HepG2 (cell line): Measurements from ENCODE around the gene AKNA. TPM values are rescaled to one million over a fixed set of nuclear protein-coding genes. Genes with fewer than 3 reads are reported as not detected.

Source experiments
- ATAC-seq: fragments of 200-7000 bp; cut with Tn5 transposase; 3 replicates; pipeline ENCODE4 v1.9.1; 2020; ENCODE audit warnings: mild to moderate bottlenecking, moderate library complexity
- BruUV-seq: library from RNA; stranded (reverse); fragments of 400-500 nt; replicated peaks from 2 replicates; lab custom pipeline; 2021; lab: Mats Ljungman, UMichigan
- CTCF ChIA-PET: fragments of 300-600 bp; formaldehyde crosslinking; extraction: SDS; loops from one replicate; lab custom pipeline; 2021; ENCODE audit warnings: low total read pairs, inconsistent platforms, low intra/inter-chr PET ratio; lab: Yijun Ruan, JAX
- POLR2A ChIA-PET: fragments of 350-600 bp; sonication (Branson Sonifier 250); formaldehyde crosslinking; loops from one replicate; lab custom pipeline; 2020; ENCODE audit warnings: antibody characterized with exemption, inconsistent platforms; lab: Yijun Ruan, JAX
- DNase-seq: peaks from one replicate; pipeline ENCODE4 v3.0.0-alpha.2; 2015; ENCODE audit warnings: low spot score
- FAIRE-seq: peaks from 3 replicates; lab custom pipeline; 2011; peaks lifted over from hg19 to GRCh38; lab: Jason Lieb, UNC
- H2AFZ ChIP-seq: one replicate; pipeline ENCODE4 v1.6.1; 2011; ENCODE audit warnings: low read length, inconsistent platforms
- H3K27ac ChIP-seq: fragments of 300-600 bp; 3 replicates; pipeline ENCODE4 v1.8.0; 2011; ENCODE audit warnings: mixed run types, mild to moderate bottlenecking, mixed read lengths, low read length, inconsistent platforms; ENCODE audit not compliant: insufficient read depth; ENCODE audit errors: extremely low read length
- H3K27me3 ChIP-seq, 2 experiments: fragments of 200-600 bp in 1 of 2; 2 replicates in 1 of 2; 3 replicates in 1 of 2; pipeline versions ENCODE4 v1.6.0 to v1.8.0; 2011; ENCODE audit warnings: low read length in 2 of 2, mild to moderate bottlenecking in 2 of 2, moderate library complexity in 2 of 2, inconsistent platforms in 1 of 2; ENCODE audit not compliant: insufficient read depth in 2 of 2, control insufficient read depth in 1 of 2
- H3K36me3 ChIP-seq, 2 experiments: fragments of 200-600 bp in 1 of 2; replicated peaks in 1 of 2; 2 replicates in 1 of 2; 3 replicates in 1 of 2; pipeline versions ENCODE4 v1.5.1 to v1.8.0; 2011; ENCODE audit warnings: low read length in 2 of 2, inconsistent platforms in 1 of 2; ENCODE audit not compliant: insufficient read depth in 2 of 2, control insufficient read depth in 1 of 2
- H3K4me1 ChIP-seq: 2 replicates; pipeline ENCODE4 v1.5.1; 2012; ENCODE audit warnings: low read length, inconsistent platforms; ENCODE audit not compliant: insufficient read depth
- H3K4me2 ChIP-seq: 2 replicates; pipeline ENCODE4 v1.6.0; 2011; ENCODE audit warnings: low read depth, low read length, inconsistent platforms
- H3K4me3 ChIP-seq, 3 experiments: fragments of 200-600 bp in 1 of 3; sonication (generic), shearing (Covaris generic) in 1 of 3; replicated peaks in 1 of 3; 2 replicates each; pipeline ENCODE4 v1.5.1; 2011 to 2016; ENCODE audit warnings: low read length in 3 of 3, inconsistent platforms in 2 of 3, low read depth in 2 of 3, mild to moderate bottlenecking in 2 of 3, control low read depth in 1 of 3, mixed read lengths in 1 of 3; ENCODE audit not compliant: insufficient read depth in 1 of 3
- H3K79me2 ChIP-seq: one replicate; pipeline ENCODE4 v1.6.1; 2011; ENCODE audit warnings: low read length, inconsistent platforms; ENCODE audit not compliant: insufficient read depth
- H3K9ac ChIP-seq: 2 replicates; pipeline ENCODE4 v1.6.0; 2011; ENCODE audit warnings: mild to moderate bottlenecking, low read depth, low read length, inconsistent platforms; ENCODE audit not compliant: insufficient read depth
- H3K9me3 ChIP-seq: 2 replicates; pipeline ENCODE4 v1.5.1; 2012; ENCODE audit warnings: mild to moderate bottlenecking, low read length
- H4K20me1 ChIP-seq: 2 replicates; pipeline ENCODE4 v1.6.0; 2011; ENCODE audit warnings: inconsistent platforms, mild to moderate bottlenecking, low read length, moderate library complexity; ENCODE audit not compliant: insufficient read depth
- MZF1 ChIP-seq: sonication (generic); formaldehyde crosslinking; IDR thresholded peaks from 2 replicates; pipeline ENCODE4 v1.8.1; 2023; ENCODE audit warnings: mild to moderate bottlenecking, missing genetic modification reagents, borderline replicate concordance
- NFIC ChIP-seq: IDR thresholded peaks from 2 replicates; pipeline ENCODE4 v1.6.1; 2012; ENCODE audit warnings: mild to moderate bottlenecking, low read length, inconsistent platforms
- SALL2 ChIP-seq: sonication (generic); formaldehyde crosslinking; IDR thresholded peaks from 2 replicates; pipeline ENCODE4 v1.8.1; 2023; ENCODE audit warnings: mild to moderate bottlenecking, missing genetic modification reagents, inconsistent platforms
- THYN1 ChIP-seq: sonication (generic); formaldehyde crosslinking; IDR thresholded peaks from 2 replicates; pipeline ENCODE4 v1.8.1; 2023; ENCODE audit warnings: low read depth, mild to moderate bottlenecking, moderate library complexity, missing genetic modification reagents, borderline replicate concordance
- ZBTB38 ChIP-seq: sonication (generic); formaldehyde crosslinking; IDR thresholded peaks from 2 replicates; pipeline ENCODE4 v1.5.1; 2020; ENCODE audit warnings: mild to moderate bottlenecking, missing genetic modification reagents
- ZFP1 ChIP-seq: IDR thresholded peaks from 2 replicates; pipeline ENCODE4 v1.6.1; 2016
- ZNF264 ChIP-seq: sonication (generic); formaldehyde crosslinking; IDR thresholded peaks from 2 replicates; pipeline ENCODE4 v1.4.0; 2020; ENCODE audit warnings: missing genetic modification reagents
- ZNF44 ChIP-seq: sonication (generic); formaldehyde crosslinking; IDR thresholded peaks from 2 replicates; pipeline ENCODE4 v1.5.1; 2020; ENCODE audit warnings: mild to moderate bottlenecking, missing genetic modification reagents
- ZNF841 ChIP-seq: sonication (generic); formaldehyde crosslinking; IDR thresholded peaks from 2 replicates; pipeline ENCODE4 v1.8.1; 2023; ENCODE audit warnings: missing genetic modification reagents, borderline replicate concordance
- WGBS: methylation state at CpG from one replicate; pipeline ENCODE4 v1.1.6; 2017; ENCODE audit warnings: low lambda C conversion rate; 5-methylcytosine and 5-hydroxymethylcytosine counted together
- in situ Hi-C: cut with HindIII; loops from 2 replicates; pipeline ENCODE4 v1.10.0; 2017; ENCODE audit warnings: low pct_unique_long_range_greater_than_20kb; ENCODE audit not compliant: extremely low pct_ligation_motif_present
- intact Hi-C: fragments of 100-400 bp; cut with micrococcal nuclease; formaldehyde crosslinking; loops from one replicate; pipeline ENCODE4 v1.10.0; 2022; ENCODE audit not compliant: unreplicated experiment
- polyA plus RNA-seq, 8 experiments: library from polyadenylated mRNA; depleted of rRNA in 3 of 8; stranded (reverse) in 7 of 8; unstranded in 1 of 8; fragments of >200 nt; fragmentation: Illumina TruSeq in 4 of 8; extraction: Trizol in 4 of 8; gene quantifications; 2 replicates each; pipeline versions ENCODE4 v1.2.1 to v1.2.3, GENCODE V29; 2011 to 2016; ENCODE audit warnings: low read depth in 4 of 8, missing spikeins in 1 of 8, mixed read lengths in 1 of 8; ENCODE audit not compliant: insufficient read depth in 1 of 8
- total RNA-seq, 5 experiments: library from RNA; depleted of rRNA; stranded (reverse); fragments of >200 nt; fragmentation: Illumina TruSeq; extraction: Trizol; gene quantifications; 2 replicates each; pipeline ENCODE4 v1.2.3, GENCODE V29; 2016; ENCODE audit warnings: low read depth in 1 of 5
- TF ChIP-seq, protein P1 (sequence below): sonication (generic); formaldehyde crosslinking; IDR thresholded peaks from 2 replicates; pipeline ENCODE4 v1.5.0; 2020; ENCODE audit warnings: missing genetic modification reagents
- TF ChIP-seq, protein P2 (sequence below): sonication (generic); formaldehyde crosslinking; IDR thresholded peaks from 2 replicates; pipeline ENCODE4 v1.4.0; 2020; ENCODE audit warnings: mild to moderate bottlenecking, low read depth, missing genetic modification reagents
- TF ChIP-seq, protein P3 (sequence below): sonication (generic); formaldehyde crosslinking; IDR thresholded peaks from 2 replicates; pipeline ENCODE4 v1.8.0; 2022; ENCODE audit warnings: mild to moderate bottlenecking, missing genetic modification reagents; ENCODE audit not compliant: insufficient replicate concordance
- TF ChIP-seq, protein P4 (sequence below): sonication (generic); formaldehyde crosslinking; IDR thresholded peaks from 2 replicates; pipeline ENCODE4 v1.4.0; 2020; ENCODE audit warnings: mild to moderate bottlenecking, missing genetic modification reagents

Gene AKNA
- total and polyA plus RNA-seq, 2 of the 13 experiments (the other 11 are each of a cell fraction or from before 2014, with no cell fraction given), result 3.0 to 3.1 TPM

DNA sequence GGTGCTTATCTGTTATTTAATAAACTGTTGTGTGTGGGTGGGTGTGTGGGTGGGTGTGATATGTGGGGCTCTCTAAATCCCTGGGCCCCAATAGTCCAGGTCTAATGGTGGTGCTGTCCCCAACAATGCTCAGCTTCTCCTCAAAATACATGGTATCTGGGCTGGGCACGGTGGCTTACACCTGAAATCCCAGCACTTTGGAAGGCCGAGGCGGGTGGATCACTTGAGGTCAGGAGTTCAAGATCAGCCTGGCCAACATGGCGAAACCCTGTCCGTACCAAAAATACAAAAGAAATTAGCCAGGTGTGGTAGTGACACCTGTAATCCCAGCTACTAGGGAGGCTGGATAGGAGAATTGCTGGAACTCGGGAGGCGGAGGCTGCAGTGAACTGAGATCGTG is 69.4 kb downstream of the AKNA start:
- Histone ChIP-seq H2AFZ (peak overlapping the region; percentile 23), H3K36me3 (no peaks in the 10 kb centered on the region), H3K9ac (no peak overlapping the region), H3K4me2 (no peak overlapping the region), H4K20me1 (no peaks in the 10 kb centered on the region), H3K4me3 (no peak overlapping the region), H3K79me2 (no peaks in the 10 kb centered on the region), H3K27ac (no peak overlapping the region), H3K27me3 (no peaks in the 10 kb centered on the region), H3K4me1 (peaks cover 26% of the 10 kb centered on the region), H3K9me3 (no peaks in the 10 kb centered on the region)
- ATAC-seq (no peak), FAIRE-seq (no peak), DNase-seq (no peak)
- POLR2A ChIA-PET, result no interaction called here
- WGBS, result 90% methylated on average over 8 of the region's 8 CpGs
- intact Hi-C loops (no loop called here), in situ Hi-C loops (no loop called here)
- CTCF ChIA-PET, result no interaction called here
- TF ChIP-seq, protein P1, sequence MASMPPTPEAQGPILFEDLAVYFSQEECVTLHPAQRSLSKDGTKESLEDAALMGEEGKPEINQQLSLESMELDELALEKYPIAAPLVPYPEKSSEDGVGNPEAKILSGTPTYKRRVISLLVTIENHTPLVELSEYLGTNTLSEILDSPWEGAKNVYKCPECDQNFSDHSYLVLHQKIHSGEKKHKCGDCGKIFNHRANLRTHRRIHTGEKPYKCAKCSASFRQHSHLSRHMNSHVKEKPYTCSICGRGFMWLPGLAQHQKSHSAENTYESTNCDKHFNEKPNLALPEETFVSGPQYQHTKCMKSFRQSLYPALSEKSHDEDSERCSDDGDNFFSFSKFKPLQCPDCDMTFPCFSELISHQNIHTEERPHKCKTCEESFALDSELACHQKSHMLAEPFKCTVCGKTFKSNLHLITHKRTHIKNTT (CRISPR knock-in tag), result no peak
- TF ChIP-seq MZF1 (no peak), THYN1 (CRISPR knock-in tag) (no peak), SALL2 (CRISPR knock-in tag) (no peak), NFIC (no peak), ZBTB38 (CRISPR knock-in tag) (no peak), ZNF264 (CRISPR knock-in tag) (no peak), ZNF44 (no peak), ZNF841 (CRISPR knock-in tag) (no peak), ZFP1 (no peak)
- TF ChIP-seq, protein P2, sequence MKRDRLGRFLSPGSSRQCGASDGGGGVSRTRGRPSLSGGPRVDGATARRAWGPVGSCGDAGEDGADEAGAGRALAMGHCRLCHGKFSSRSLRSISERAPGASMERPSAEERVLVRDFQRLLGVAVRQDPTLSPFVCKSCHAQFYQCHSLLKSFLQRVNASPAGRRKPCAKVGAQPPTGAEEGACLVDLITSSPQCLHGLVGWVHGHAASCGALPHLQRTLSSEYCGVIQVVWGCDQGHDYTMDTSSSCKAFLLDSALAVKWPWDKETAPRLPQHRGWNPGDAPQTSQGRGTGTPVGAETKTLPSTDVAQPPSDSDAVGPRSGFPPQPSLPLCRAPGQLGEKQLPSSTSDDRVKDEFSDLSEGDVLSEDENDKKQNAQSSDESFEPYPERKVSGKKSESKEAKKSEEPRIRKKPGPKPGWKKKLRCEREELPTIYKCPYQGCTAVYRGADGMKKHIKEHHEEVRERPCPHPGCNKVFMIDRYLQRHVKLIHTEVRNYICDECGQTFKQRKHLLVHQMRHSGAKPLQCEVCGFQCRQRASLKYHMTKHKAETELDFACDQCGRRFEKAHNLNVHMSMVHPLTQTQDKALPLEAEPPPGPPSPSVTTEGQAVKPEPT, result no peak
- TF ChIP-seq, protein P3, sequence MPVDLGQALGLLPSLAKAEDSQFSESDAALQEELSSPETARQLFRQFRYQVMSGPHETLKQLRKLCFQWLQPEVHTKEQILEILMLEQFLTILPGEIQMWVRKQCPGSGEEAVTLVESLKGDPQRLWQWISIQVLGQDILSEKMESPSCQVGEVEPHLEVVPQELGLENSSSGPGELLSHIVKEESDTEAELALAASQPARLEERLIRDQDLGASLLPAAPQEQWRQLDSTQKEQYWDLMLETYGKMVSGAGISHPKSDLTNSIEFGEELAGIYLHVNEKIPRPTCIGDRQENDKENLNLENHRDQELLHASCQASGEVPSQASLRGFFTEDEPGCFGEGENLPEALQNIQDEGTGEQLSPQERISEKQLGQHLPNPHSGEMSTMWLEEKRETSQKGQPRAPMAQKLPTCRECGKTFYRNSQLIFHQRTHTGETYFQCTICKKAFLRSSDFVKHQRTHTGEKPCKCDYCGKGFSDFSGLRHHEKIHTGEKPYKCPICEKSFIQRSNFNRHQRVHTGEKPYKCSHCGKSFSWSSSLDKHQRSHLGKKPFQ (CRISPR knock-in tag), result no peak
- TF ChIP-seq, protein P4, sequence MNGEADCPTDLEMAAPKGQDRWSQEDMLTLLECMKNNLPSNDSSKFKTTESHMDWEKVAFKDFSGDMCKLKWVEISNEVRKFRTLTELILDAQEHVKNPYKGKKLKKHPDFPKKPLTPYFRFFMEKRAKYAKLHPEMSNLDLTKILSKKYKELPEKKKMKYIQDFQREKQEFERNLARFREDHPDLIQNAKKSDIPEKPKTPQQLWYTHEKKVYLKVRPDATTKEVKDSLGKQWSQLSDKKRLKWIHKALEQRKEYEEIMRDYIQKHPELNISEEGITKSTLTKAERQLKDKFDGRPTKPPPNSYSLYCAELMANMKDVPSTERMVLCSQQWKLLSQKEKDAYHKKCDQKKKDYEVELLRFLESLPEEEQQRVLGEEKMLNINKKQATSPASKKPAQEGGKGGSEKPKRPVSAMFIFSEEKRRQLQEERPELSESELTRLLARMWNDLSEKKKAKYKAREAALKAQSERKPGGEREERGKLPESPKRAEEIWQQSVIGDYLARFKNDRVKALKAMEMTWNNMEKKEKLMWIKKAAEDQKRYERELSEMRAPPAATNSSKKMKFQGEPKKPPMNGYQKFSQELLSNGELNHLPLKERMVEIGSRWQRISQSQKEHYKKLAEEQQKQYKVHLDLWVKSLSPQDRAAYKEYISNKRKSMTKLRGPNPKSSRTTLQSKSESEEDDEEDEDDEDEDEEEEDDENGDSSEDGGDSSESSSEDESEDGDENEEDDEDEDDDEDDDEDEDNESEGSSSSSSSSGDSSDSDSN (CRISPR knock-in tag), result no peak
- BruUV-seq, result no TSS peak
